OCI-M1 (cell line): ENCODE measurements around the gene SORBS2.

ENCODE experiments used
- DNase-seq: peaks from one replicate; lab custom pipeline; 2025; lab: John Stamatoyannopoulos, UW

SORBS2 gene

DNA sequence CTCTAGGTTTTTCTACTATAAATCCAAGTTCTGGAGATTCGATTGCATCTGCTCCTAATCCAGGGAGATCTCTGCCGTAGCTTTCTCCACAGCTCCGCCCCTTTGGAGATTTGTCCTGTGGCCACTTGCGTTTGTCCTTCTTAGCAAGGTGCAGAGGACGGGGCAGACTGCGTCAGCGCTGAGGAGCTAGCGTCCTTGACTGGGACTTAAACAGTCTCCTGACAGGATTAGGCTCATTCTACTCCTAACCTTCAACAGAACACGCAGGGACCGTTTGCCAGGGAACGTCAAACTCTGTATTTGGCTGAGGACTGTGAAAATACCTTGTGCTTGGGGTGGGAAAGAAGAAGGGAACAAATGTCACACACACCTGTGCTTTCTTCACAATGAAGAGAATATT lies 38.6 kb downstream of the SORBS2 start:
- DNase-seq, result no peak

DNA sequence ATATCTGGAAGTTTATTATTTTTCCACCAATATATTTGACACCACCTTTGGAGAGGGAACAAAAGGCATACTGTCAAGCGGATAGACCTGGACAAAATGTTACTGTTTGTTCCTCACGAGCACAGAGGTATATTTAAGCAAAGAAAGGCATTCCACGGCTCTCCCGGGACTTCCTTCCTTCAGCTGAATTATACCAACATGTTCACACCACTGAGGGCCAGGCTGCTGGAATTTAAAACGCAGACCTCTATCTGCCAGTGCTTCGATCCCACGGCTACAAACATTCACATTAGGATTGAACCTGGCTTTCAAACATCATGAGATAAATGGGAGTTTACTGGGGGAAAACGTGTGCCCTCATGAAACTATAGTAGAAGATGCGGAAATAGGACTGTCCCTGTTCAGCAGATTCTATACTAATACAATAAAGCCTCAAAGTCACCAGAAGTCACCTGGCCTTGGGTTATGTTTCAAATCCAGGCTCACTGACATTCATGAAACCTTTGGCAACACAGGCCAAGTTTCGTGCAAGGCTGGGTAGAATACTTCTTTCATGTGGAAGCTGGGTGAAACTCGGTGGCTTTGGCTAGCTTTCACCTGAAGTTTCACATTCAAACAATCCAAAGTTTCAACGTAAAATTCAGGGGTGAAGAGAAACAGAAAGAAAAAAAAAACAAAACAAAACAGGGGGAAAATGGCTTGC lies 39.5 kb downstream of the SORBS2 start:
- DNase-seq, result no peak

DNA sequence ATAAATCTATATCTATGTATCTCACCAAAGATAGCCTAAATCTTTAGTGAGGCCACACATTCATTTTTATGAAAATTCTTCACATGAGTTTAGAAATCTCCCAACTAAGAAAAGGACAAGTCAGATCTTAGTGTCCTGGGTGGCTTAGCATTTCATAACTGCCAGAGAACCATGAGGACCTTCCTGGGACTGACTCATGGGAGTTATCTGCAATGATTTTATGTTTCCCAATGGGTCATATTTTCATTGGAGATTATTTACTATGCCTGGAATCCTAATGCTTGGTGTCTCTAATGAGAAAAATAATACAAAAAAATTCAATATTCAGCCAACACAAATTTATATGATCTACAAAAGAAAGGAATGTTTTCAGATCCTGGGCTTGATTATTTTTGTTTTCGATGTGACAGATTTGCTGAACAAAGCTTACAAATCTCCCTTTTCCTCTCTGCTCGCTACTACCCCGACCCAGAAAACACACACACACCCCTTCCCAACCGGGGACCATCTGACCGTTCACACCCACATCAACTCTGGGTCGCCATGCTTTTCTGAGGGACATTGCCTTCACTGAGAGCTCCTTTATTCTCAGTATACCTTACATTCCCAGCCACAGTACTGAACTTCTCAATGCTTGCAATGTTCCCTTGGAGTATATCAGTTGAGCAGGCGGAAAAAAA lies 40.1 kb downstream of the SORBS2 start:
- no peak for DNase-seq

GRCh38 chr4:185767528-185767927 lies 44.5 kb downstream of the SORBS2 start:
- no peak for DNase-seq

DNA sequence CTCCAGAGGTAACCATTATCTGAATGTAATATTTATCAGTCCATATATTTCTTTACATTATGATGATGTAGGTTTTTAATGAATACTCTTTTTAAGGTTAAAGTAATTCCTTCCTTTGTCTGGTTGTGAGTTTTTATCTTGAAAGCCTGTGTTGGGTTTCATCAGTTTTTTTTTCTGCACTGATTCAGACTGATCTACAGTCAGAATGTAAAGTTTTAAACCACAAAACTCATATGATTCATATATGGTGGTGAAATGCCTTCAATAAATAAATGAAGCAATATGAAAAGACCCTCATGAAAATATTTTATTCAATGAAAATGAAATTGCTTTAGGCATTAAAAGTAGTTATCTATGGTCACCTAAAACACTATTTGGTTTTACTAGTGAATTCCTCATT lies 47.1 kb downstream of the SORBS2 start:
- no peak for DNase-seq

GRCh38 chr4:185761352-185762235 lies 50.4 kb downstream of the SORBS2 start:
- no peak for DNase-seq

- no peak for DNase-seq
Measured at GRCh38 chr4:185758807-185759206, 53.2 kb downstream of the SORBS2 start.

GRCh38 chr4:185755451-185755850 lies 56.5 kb downstream of the SORBS2 start:
- peak; percentile 15 for DNase-seq

GRCh38 chr4:185754961-185755360 lies 57.0 kb downstream of the SORBS2 start:
- DNase-seq, result no peak

DNA sequence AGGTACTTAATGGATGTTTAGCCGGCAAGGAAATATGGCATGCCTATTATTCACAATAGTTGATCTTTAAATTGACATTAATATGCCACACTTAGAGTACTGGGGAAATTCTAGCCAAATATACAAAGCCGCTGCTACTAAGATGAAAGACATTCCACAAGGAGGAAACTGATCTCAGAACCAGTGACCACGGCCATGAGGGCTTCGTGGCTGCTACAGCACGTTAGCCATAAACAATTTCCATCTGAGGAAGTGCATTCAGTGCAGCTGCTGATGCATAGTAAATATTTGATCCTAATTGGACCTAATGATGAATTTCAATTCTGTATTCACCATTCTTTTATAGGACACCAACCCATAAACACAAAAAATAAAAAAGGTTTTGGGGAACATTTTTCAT lies 59.1 kb downstream of the SORBS2 start:
- no peak for DNase-seq

GRCh38 chr4:185749858-185750257 lies 62.1 kb downstream of the SORBS2 start:
- DNase-seq, result no peak

- no peak for DNase-seq
Measured at GRCh38 chr4:185748901-185749390, 63.0 kb downstream of the SORBS2 start.

DNA sequence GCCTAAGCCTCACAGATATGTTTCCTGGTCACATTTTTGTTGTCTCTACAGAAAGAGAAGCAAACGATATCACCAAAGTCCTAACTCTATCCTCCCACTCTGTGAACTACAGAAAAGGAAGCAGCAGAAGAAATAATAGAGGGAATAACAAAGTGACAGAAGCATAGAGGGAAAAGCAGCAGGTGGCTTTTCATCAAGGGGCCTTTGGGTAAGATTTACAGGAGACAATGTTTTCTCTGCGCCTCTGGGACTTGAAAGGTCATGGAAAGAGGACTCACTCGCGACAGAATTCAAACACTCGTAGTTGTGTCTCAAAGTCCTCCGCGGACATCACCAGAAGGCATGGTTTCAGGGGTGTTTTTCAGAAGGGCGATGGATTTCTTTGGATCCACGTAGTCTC lies 66.1 kb downstream of the SORBS2 start:
- no peak for DNase-seq

DNA sequence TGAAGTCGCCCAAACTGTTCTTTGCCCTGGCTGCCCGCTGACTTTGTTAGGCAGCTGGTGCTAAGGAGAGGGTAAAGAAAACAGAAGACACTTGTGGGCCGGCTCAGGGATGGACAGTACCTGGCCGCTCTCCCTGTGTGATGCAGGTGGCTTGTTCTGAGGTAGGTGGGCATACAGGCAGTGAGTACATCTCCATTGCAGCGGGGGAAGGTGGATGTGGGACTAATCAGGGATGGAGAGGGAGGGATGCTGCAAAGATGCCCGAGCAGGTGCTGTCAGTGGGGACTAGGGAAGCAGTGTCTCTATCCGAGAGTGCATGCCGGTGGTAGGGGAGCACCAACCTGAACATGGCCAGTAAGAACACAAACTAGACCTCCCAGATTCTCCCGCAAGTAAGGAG lies 67.0 kb downstream of the SORBS2 start:
- DNase-seq, result no peak

GRCh38 chr4:185744488-185744862 lies 67.5 kb downstream of the SORBS2 start:
- no peak for DNase-seq

DNA sequence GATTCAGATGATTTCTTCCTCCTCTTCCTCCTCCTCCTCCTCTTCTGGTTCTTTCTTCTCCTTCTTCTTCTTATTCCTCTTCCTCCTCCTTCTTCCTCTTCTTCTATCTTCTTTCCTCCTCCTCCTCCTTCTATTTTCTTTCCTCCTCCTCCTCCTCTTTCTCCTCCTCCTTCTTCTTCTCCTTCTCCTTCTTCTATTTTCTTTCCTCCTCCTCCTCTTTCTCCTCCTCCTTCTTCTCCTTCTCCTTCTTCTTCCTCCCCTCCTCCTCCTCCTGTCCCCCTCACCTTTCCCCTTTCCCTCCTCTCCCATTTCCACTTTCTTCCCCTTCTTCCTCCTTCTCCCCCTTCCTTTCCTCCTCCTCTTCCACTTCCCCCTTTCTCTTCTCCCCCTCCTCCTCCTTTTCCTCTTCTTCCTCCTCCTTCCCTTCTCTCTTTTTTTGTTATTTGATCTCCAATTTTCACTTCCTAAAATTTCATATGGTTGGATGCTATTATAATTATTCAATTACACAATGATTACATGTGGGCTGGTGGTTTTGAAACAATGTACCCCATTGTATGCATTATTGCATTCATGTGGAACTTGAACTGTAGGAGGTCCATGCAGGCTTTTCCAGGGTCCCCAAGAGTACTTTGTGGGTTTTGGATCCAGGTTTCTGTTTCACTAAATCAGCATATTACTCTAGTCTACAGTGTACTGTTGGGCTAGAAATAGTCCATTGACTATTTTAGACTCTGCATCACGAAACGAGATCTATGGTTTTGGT lies 68.1 kb downstream of the SORBS2 start:
- DNase-seq, result no peak

- DNase-seq, result no peak
Measured at GRCh38 chr4:185742766-185743165, 69.2 kb downstream of the SORBS2 start.

- no peak for DNase-seq
Measured at GRCh38 chr4:185741795-185742194, 70.2 kb downstream of the SORBS2 start.

- DNase-seq, result no peak
Measured at GRCh38 chr4:185740471-185740873, 71.5 kb downstream of the SORBS2 start.

DNA sequence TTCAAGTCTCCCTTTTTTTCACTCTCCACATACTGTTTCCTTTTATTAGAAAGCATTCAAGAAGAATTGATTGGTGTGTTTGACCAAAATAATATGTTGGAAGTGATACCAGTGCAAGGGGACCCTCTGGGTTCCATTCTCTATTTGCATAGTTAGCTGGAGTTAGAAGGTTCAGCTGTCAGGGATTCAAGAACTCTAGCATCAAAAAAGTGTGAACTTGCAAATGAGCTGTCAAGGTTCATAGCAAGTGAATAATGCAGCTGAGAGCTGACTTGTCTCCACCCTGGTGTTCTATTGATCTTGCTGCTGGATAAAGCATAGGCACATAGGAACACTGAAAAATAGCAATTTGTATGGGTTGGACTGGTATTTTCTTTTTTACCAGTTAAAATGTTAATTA lies 73.2 kb downstream of the SORBS2 start:
- no peak for DNase-seq

GRCh38 chr4:185738038-185738552 lies 73.9 kb downstream of the SORBS2 start:
- DNase-seq, result no peak
